Measurements from ENCODE around the gene RNF169. TPM values are rescaled to one million over a fixed set of nuclear protein-coding genes. Genes with fewer than 3 reads are reported as not detected.

Gene RNF169
- total RNA-seq, 1 donor from 2014 or later, result 21.2 TPM

GRCh38 chr11:74721479-74721835 lies 27.2 kb upstream of the RNF169 start:
- no peak for ATAC-seq
- H3K4me3 ChIP-seq, result no peak overlapping the region

GRCh38 chr11:74723511-74723910 lies 25.1 kb upstream of the RNF169 start:
- TF ChIP-seq, protein P1, sequence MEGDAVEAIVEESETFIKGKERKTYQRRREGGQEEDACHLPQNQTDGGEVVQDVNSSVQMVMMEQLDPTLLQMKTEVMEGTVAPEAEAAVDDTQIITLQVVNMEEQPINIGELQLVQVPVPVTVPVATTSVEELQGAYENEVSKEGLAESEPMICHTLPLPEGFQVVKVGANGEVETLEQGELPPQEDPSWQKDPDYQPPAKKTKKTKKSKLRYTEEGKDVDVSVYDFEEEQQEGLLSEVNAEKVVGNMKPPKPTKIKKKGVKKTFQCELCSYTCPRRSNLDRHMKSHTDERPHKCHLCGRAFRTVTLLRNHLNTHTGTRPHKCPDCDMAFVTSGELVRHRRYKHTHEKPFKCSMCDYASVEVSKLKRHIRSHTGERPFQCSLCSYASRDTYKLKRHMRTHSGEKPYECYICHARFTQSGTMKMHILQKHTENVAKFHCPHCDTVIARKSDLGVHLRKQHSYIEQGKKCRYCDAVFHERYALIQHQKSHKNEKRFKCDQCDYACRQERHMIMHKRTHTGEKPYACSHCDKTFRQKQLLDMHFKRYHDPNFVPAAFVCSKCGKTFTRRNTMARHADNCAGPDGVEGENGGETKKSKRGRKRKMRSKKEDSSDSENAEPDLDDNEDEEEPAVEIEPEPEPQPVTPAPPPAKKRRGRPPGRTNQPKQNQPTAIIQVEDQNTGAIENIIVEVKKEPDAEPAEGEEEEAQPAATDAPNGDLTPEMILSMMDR (IDR thresholded peaks at IDR 0.05), result no peak
- no peaks in the 10 kb centered on the region for H3K27me3 ChIP-seq (ENCODE audit: low read depth)
- no peak for ATAC-seq
- no peaks in the 10 kb centered on the region for H3K36me3 ChIP-seq
- intact Hi-C loops (cut with DNase I), result no loop called here
- peaks cover 16% of the 10 kb centered on the region for H3K4me1 ChIP-seq
- no peak overlapping the region for H3K4me3 ChIP-seq
- H3K27ac ChIP-seq, result no peak overlapping the region
- no peaks in the 10 kb centered on the region for H3K9me3 ChIP-seq
- no peak for DNase-seq

More at GRCh38 chr11:74721479-74721835, 27.2 kb upstream of the RNF169 start:
- Histone ChIP-seq H3K4me1 (peaks cover 19% of the 10 kb centered on the region), H3K27ac (no peak overlapping the region), H3K27me3 (ENCODE audit: low read depth) (no peaks in the 10 kb centered on the region), H3K9me3 (no peaks in the 10 kb centered on the region), H3K36me3 (no peaks in the 10 kb centered on the region)
- no peak for DNase-seq
- intact Hi-C loops (cut with DNase I), result no loop called here
- TF ChIP-seq, protein P1 (IDR thresholded peaks at IDR 0.05), result no peak

GRCh38 chr11:74725701-74726100 lies 22.9 kb upstream of the RNF169 start:
- TF ChIP-seq, protein P1 (IDR thresholded peaks at IDR 0.05), result no peak
- no peak for DNase-seq
- Histone ChIP-seq H3K36me3 (no peaks in the 10 kb centered on the region), H3K27me3 (ENCODE audit: low read depth) (peaks cover 6% of the 10 kb centered on the region), H3K4me1 (peaks cover 6% of the 10 kb centered on the region), H3K9me3 (no peaks in the 10 kb centered on the region), H3K27ac (no peak overlapping the region), H3K4me3 (no peak overlapping the region)
- intact Hi-C loops (cut with DNase I), result no loop called here
- ATAC-seq, result no peak

GRCh38 chr11:74726547-74727182 lies 22.0 kb upstream of the RNF169 start:
- Histone ChIP-seq H3K27ac (no peak overlapping the region), H3K36me3 (no peaks in the 10 kb centered on the region), H3K9me3 (no peaks in the 10 kb centered on the region), H3K4me3 (no peak overlapping the region), H3K4me1 (peaks cover 8% of the 10 kb centered on the region), H3K27me3 (ENCODE audit: low read depth) (peaks cover 13% of the 10 kb centered on the region)
- ATAC-seq (peak; percentile 94 to 96), DNase-seq (peak; percentile 77)
- TF ChIP-seq, protein P1 (IDR thresholded peaks at IDR 0.05), result peak; percentile 95
- intact Hi-C loops (cut with DNase I), result no loop called here

DNA sequence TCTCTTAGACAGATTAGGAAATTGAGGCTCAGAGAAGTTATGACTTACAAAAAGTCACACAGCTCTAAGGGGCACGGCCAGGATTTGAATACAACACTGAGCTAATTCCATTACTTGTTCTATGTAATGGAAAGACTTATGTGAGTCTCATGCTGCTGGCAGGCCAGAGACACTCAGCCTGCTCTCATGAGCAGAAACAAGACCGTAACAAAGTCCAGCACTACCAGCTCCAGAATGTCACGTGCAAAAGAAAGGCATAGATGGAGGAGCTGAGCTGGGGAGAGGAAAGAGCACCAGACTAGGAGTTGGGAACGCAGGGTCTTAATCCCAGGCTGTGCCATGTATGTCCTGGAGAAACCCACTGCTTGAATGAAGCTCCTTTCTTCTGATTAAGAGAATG lies 19.3 kb upstream of the RNF169 start:
- ATAC-seq, result no peak
- Histone ChIP-seq H3K4me1 (peaks cover 8% of the 10 kb centered on the region), H3K27me3 (ENCODE audit: low read depth) (peaks cover 25% of the 10 kb centered on the region), H3K4me3 (no peak overlapping the region), H3K9me3 (no peaks in the 10 kb centered on the region), H3K36me3 (no peaks in the 10 kb centered on the region), H3K27ac (no peak overlapping the region)
- DNase-seq, result no peak
- TF ChIP-seq, protein P1 (IDR thresholded peaks at IDR 0.05), result no peak
- intact Hi-C loops (cut with DNase I), result no loop called here
